H1 (cell line): Measurements from ENCODE around the gene C16orf95. TPM values are rescaled to one million over a fixed set of nuclear protein-coding genes. Genes with fewer than 3 reads are reported as not detected.

ENCODE experiments used
- CTCF ChIA-PET: fragments of 300-600 bp; sonication (Branson Sonifier 250); formaldehyde crosslinking; loops from one replicate; lab custom pipeline; 2021; ENCODE audit not compliant: partially characterized antibody; lab: Charles Lee
- POLR2A ChIA-PET: fragments of 300-600 bp; sonication (Branson Sonifier 250); formaldehyde crosslinking; loops from one replicate; lab custom pipeline; 2021; ENCODE audit warnings: inconsistent platforms; ENCODE audit not compliant: partially characterized antibody; lab: Charles Lee
- DNase-seq, 2 experiments: peaks; one replicate each; pipeline versions ENCODE4 v3.0.0 to v3.0.0-alpha.2; 2010 to 2022; ENCODE audit warnings: low spot score in 2 of 2, low read depth in 1 of 2, mixed read lengths in 1 of 2
- FAIRE-seq: peaks from 2 replicates; lab custom pipeline; 2011; peaks lifted over from hg19 to GRCh38; lab: Jason Lieb, UNC
- H2AFZ ChIP-seq: 2 replicates; pipeline ENCODE4 v1.8.1; 2012; ENCODE audit warnings: low read length, inconsistent platforms
- H2AK5ac ChIP-seq: 2 replicates; pipeline ENCODE4 v1.6.1; 2013; ENCODE audit warnings: low read depth, low read length
- H2BK120ac ChIP-seq: replicated peaks from 2 replicates; pipeline ENCODE3; 2013; ENCODE audit warnings: low read depth, low read length, inconsistent platforms
- H2BK12ac ChIP-seq: 2 replicates; pipeline ENCODE4 v1.6.1; 2013; ENCODE audit warnings: low read depth, low read length
- H2BK15ac ChIP-seq: 2 replicates; pipeline ENCODE4 v1.6.1; 2013; ENCODE audit warnings: low read length
- H2BK20ac ChIP-seq: 2 replicates; pipeline ENCODE4 v1.6.1; 2013; ENCODE audit warnings: low read length
- H2BK5ac ChIP-seq: 2 replicates; pipeline ENCODE4 v1.6.1; 2013; ENCODE audit warnings: low read depth, low read length
- H3K14ac ChIP-seq: 2 replicates; pipeline ENCODE4 v1.6.1; 2013; ENCODE audit warnings: inconsistent platforms; ENCODE audit not compliant: insufficient read length
- H3K18ac ChIP-seq: 2 replicates; pipeline ENCODE4 v1.6.1; 2013; ENCODE audit warnings: low read length; ENCODE audit errors: extremely low read depth
- H3K23ac ChIP-seq: 2 replicates; pipeline ENCODE4 v1.6.1; 2013; ENCODE audit warnings: inconsistent platforms; ENCODE audit not compliant: insufficient read length
- H3K23me2 ChIP-seq: 2 replicates; pipeline ENCODE4 v1.6.1; 2013; ENCODE audit warnings: low read depth, low read length
- H3K27ac ChIP-seq: 2 replicates; pipeline ENCODE4 v1.6.1; 2011; ENCODE audit warnings: low read depth, low read length, inconsistent platforms
- H3K27me3 ChIP-seq, 4 experiments: replicated peaks in 1 of 4; 1 replicate in 1 of 4; 2 replicates in 3 of 4; pipeline versions ENCODE4 v1.6.1 to v1.8.1; 2011 to 2013; ENCODE audit warnings: low read length in 3 of 4, mild to moderate bottlenecking in 3 of 4, inconsistent platforms in 2 of 4, mixed read lengths in 2 of 4, moderate library complexity in 1 of 4; ENCODE audit not compliant: control insufficient read depth in 3 of 4, insufficient read depth in 3 of 4; ENCODE audit errors: extremely low read depth in 1 of 4
- H3K36me3 ChIP-seq, 4 experiments: 2 replicates each; pipeline versions ENCODE4 v1.6.1 to v1.8.1; 2011 to 2013; ENCODE audit warnings: mild to moderate bottlenecking in 4 of 4, low read length in 3 of 4, moderate library complexity in 2 of 4, control low read depth in 1 of 4, inconsistent platforms in 1 of 4; ENCODE audit not compliant: insufficient read depth in 4 of 4, control insufficient read depth in 2 of 4
- H3K4ac ChIP-seq: replicated peaks from 2 replicates; pipeline ENCODE3; 2013; ENCODE audit warnings: low read length, low read depth, mixed read lengths, inconsistent platforms; ENCODE audit not compliant: insufficient read length
- H3K4me1 ChIP-seq, 4 experiments: replicated peaks in 1 of 4; 1 replicate in 1 of 4; 2 replicates in 3 of 4; pipeline versions ENCODE4 v1.6.1 to v1.8.1; 2011 to 2013; ENCODE audit warnings: low read length in 3 of 4, inconsistent platforms in 2 of 4, mixed read lengths in 1 of 4; ENCODE audit not compliant: insufficient read depth in 4 of 4, control insufficient read depth in 3 of 4
- H3K4me2 ChIP-seq, 2 experiments: 2 replicates each; pipeline versions ENCODE4 v1.6.1 to v1.8.1; 2011 to 2013; ENCODE audit warnings: low read depth in 2 of 2, low read length in 2 of 2, control low read depth in 1 of 2, inconsistent platforms in 1 of 2, mild to moderate bottlenecking in 1 of 2; ENCODE audit not compliant: insufficient read depth in 1 of 2
- H3K4me3 ChIP-seq, 4 experiments: fragments of 200-600, 300-600 bp in 1 of 4; sonication (generic), shearing (Covaris generic), sonication (Bioruptor Twin) in 1 of 4; 2 replicates each; pipeline versions ENCODE4 v1.5.1 to v1.8.1; 2011 to 2016; ENCODE audit warnings: low read length in 4 of 4, low read depth in 3 of 4, control low read depth in 2 of 4, inconsistent platforms in 2 of 4, mild to moderate bottlenecking in 2 of 4, mixed read lengths in 1 of 4, moderate library complexity in 1 of 4; ENCODE audit not compliant: insufficient read depth in 2 of 4; ENCODE audit errors: extremely low read depth in 1 of 4
- H3K56ac ChIP-seq: replicated peaks from 2 replicates; pipeline ENCODE3; 2013; ENCODE audit warnings: low read depth, mild to moderate bottlenecking, mixed read lengths, low read length, inconsistent platforms; ENCODE audit not compliant: insufficient read length
- H3K79me1 ChIP-seq: 2 replicates; pipeline ENCODE4 v1.6.1; 2013; ENCODE audit warnings: low read depth, low read length, control low read depth
- H3K79me2 ChIP-seq, 2 experiments: 2 replicates each; pipeline versions ENCODE4 v1.6.1 to v1.8.1; 2012 to 2013; ENCODE audit warnings: low read length in 2 of 2, mild to moderate bottlenecking in 2 of 2, inconsistent platforms in 1 of 2; ENCODE audit not compliant: insufficient read depth in 2 of 2, control insufficient read depth in 1 of 2
- H3K9ac ChIP-seq, 4 experiments: replicated peaks in 1 of 4; 1 replicate in 1 of 4; 2 replicates in 3 of 4; pipeline versions ENCODE4 v1.6.1 to v1.8.1; 2011 to 2013; ENCODE audit warnings: low read depth in 3 of 4, low read length in 3 of 4, control low read depth in 2 of 4, mild to moderate bottlenecking in 2 of 4, moderate library complexity in 2 of 4, inconsistent platforms in 1 of 4; ENCODE audit errors: extremely low read depth in 1 of 4
- H3K9me3 ChIP-seq, 2 experiments: 2 replicates each; pipeline versions ENCODE4 v1.6.1 to v1.8.1; 2012 to 2013; ENCODE audit warnings: mild to moderate bottlenecking in 2 of 2, moderate library complexity in 2 of 2, control low read depth in 1 of 2, inconsistent platforms in 1 of 2, low read depth in 1 of 2, low read length in 1 of 2, mixed read lengths in 1 of 2; ENCODE audit not compliant: insufficient read depth in 2 of 2
- H4K20me1 ChIP-seq, 2 experiments: replicated peaks in 1 of 2; 2 replicates each; pipeline versions ENCODE3 to v1.8.1; 2011 to 2013; ENCODE audit warnings: inconsistent platforms in 2 of 2, low read length in 2 of 2, mild to moderate bottlenecking in 1 of 2; ENCODE audit not compliant: insufficient read depth in 2 of 2, control insufficient read depth in 1 of 2
- H4K5ac ChIP-seq: 2 replicates; pipeline ENCODE4 v1.6.1; 2013; ENCODE audit warnings: low read length, low read depth, mixed read lengths, inconsistent platforms; ENCODE audit not compliant: insufficient read length
- H4K8ac ChIP-seq: 2 replicates; pipeline ENCODE4 v1.8.0; 2013; ENCODE audit warnings: mild to moderate bottlenecking, moderate library complexity, low read length, inconsistent platforms; ENCODE audit not compliant: insufficient read depth; ENCODE audit errors: extremely low read depth
- H4K91ac ChIP-seq: replicated peaks from 2 replicates; pipeline ENCODE3; 2013; ENCODE audit warnings: low read length, mixed read lengths, inconsistent platforms; ENCODE audit not compliant: insufficient read length
- POLR2A ChIP-seq, 2 experiments: IDR thresholded peaks; 1 replicate in 1 of 2; 2 replicates in 1 of 2; pipeline ENCODE4 v1.6.1; 2011; ENCODE audit warnings: low read depth in 2 of 2, low read length in 2 of 2, mild to moderate bottlenecking in 2 of 2; ENCODE audit errors: control extremely low read depth in 1 of 2
- WGBS, 2 experiments: shearing (Covaris generic) in 1 of 2; methylation state at CpG; one replicate each; pipeline versions ENCODE4 v1.1.6 to v1.1.7; 2013 to 2015; ENCODE audit warnings: low lambda C conversion rate in 2 of 2, mixed read lengths in 2 of 2, inconsistent platforms in 1 of 2, low coverage in 1 of 2, missing lambda C conversion rate in 1 of 2; ENCODE audit not compliant: insufficient replicate concordance in 2 of 2, insufficient coverage in 1 of 2, insufficient read length in 1 of 2; ENCODE audit errors: extremely low coverage in 1 of 2, missing lambda C conversion rate in 1 of 2; 5-methylcytosine and 5-hydroxymethylcytosine counted together
- polyA plus RNA-seq, 7 experiments: library from polyadenylated mRNA; depleted of rRNA in 3 of 7; stranded (reverse) in 5 of 7; unstranded in 2 of 7; fragments of >200 nt in 5 of 7; fragments of 200-250 nt in 2 of 7; gene quantifications; 1 replicate in 5 of 7; 2 replicates in 1 of 7; 4 replicates in 1 of 7; pipeline versions ENCODE4 v1.2.1 to v1.2.3, GENCODE V29; 2011 to 2013; ENCODE audit warnings: missing spikeins in 2 of 7, mixed read lengths in 2 of 7
- total RNA-seq: library from RNA; stranded (reverse); fragmentation: NEBNext Ultra II Directional; extraction: Animal tissue kit (Norgen Biotek cat#: 25700); gene quantifications from 2 replicates; pipeline ENCODE4 v1.2.1, GENCODE V29; 2021

C16orf95 gene
- total and polyA plus RNA-seq, 2 of the 8 experiments (the other 6 are each of a cell fraction or from before 2014, with no cell fraction given) = 5.0 to 5.4 TPM

- Histone ChIP-seq H2AFZ (no peak overlapping the region), H2BK5ac (no peak overlapping the region), H2BK12ac (no peak overlapping the region), H4K5ac (no peak overlapping the region), H2BK120ac (no peak overlapping the region), H3K4me1 (no peaks in the 10 kb centered on the region), H3K4me3 (no peak overlapping the region), H2AK5ac (no peak overlapping the region), H3K4me2 (no peak overlapping the region), H4K91ac (no peak overlapping the region), H2BK20ac (no peak overlapping the region), H3K23me2 (no peaks in the 10 kb centered on the region), H3K56ac (no peak overlapping the region), H3K79me1 (no peaks in the 10 kb centered on the region), H3K79me2 (no peaks in the 10 kb centered on the region), H3K9ac (no peak overlapping the region), H3K27ac (no peak overlapping the region), H4K8ac (no peak overlapping the region), H2BK15ac (no peak overlapping the region), H3K14ac (no peak overlapping the region), H3K23ac (no peak overlapping the region), H3K27me3 (no peaks in the 10 kb centered on the region), H3K18ac (no peak overlapping the region), H3K36me3 (no peaks in the 10 kb centered on the region), H3K9me3 (no peaks in the 10 kb centered on the region), H3K4ac (no peak overlapping the region), H4K20me1 (no peaks in the 10 kb centered on the region)
- POLR2A ChIA-PET = no interaction called here
- no peak for DNase-seq
- WGBS, 2 experiments = 91% methylated on average over 9 of the region's 9 CpGs; no CpG with 5 or more reads in 1 of the 2 experiments
- CTCF ChIA-PET = interaction anchor here (1.1 kb wide), 1 partner anchor 70 kb away, joined by 5 read pairs; no protein-coding TSS in a partner anchor
- FAIRE-seq = no peak
- no peak for TF ChIP-seq POLR2A (IDR thresholded peaks at IDR 0.05; ENCODE audit: control extremely low read depth in 1 of 2, low read depth in 2 of 2, low read length in 2 of 2)
Observed at GRCh38 chr16:87254734-87255133, 62.5 kb downstream of the C16orf95 start.
